Endothelial cell of umbilical vein (primary cell): ENCODE results near the gene CTPS1. TPM values are rescaled to one million over a fixed set of nuclear protein-coding genes. Genes with fewer than 3 reads are reported as not detected.

Source experiments
- BruUV-seq: library from RNA; stranded (reverse); fragments of 400-500 nt; replicated peaks from 2 replicates; lab custom pipeline; 2021; lab: Mats Ljungman, UMichigan
- CTCF ChIA-PET: fragments of 300-600, 350-600 bp; sonication (Branson Sonifier 250); formaldehyde crosslinking; loops from one replicate; lab custom pipeline; 2021; ENCODE audit warnings: antibody characterized with exemption, inconsistent platforms; lab: Charles Lee
- POLR2A ChIA-PET: fragments of 300-600, 350-600 bp; sonication (Branson Sonifier 250); formaldehyde crosslinking; loops from one replicate; lab custom pipeline; 2021; ENCODE audit warnings: antibody characterized with exemption, inconsistent platforms; lab: Charles Lee
- DNase-seq: peaks from one replicate; pipeline ENCODE4 v3.0.0-alpha.2; 2011; ENCODE audit warnings: low read depth, low spot score
- FAIRE-seq: peaks from 2 replicates; lab custom pipeline; 2011; peaks lifted over from hg19 to GRCh38; lab: Jason Lieb, UNC
- H2AFZ ChIP-seq: 2 replicates; pipeline ENCODE4 v1.6.0; 2012; ENCODE audit warnings: low read depth, low read length, control low read depth, inconsistent platforms
- H3K27ac ChIP-seq: 2 replicates; pipeline ENCODE4 v1.5.1; 2011; ENCODE audit warnings: low read depth, mild to moderate bottlenecking, control low read depth, low read length, moderate library complexity; ENCODE audit not compliant: insufficient read depth
- H3K27me3 ChIP-seq, 2 experiments: 2 replicates each; pipeline versions ENCODE4 v1.6.0 to v1.6.1; 2011; ENCODE audit warnings: low read length in 2 of 2, mixed read lengths in 1 of 2; ENCODE audit not compliant: control insufficient read depth in 2 of 2, insufficient read depth in 2 of 2
- H3K36me3 ChIP-seq, 2 experiments: 2 replicates in 1 of 2; 3 replicates in 1 of 2; pipeline ENCODE4 v1.5.1; 2011; ENCODE audit warnings: low read length in 2 of 2, mild to moderate bottlenecking in 1 of 2, moderate library complexity in 1 of 2; ENCODE audit not compliant: control insufficient read depth in 2 of 2, insufficient read depth in 2 of 2; ENCODE audit errors: extremely low read depth in 1 of 2
- H3K4me1 ChIP-seq: 3 replicates; pipeline ENCODE4 v1.5.1; 2011; ENCODE audit warnings: mild to moderate bottlenecking, low read length; ENCODE audit not compliant: control insufficient read depth, insufficient read depth; ENCODE audit errors: extremely low read depth
- H3K4me2 ChIP-seq: 2 replicates; pipeline ENCODE4 v1.6.1; 2011; ENCODE audit warnings: low read length, control low read depth, mixed read lengths; ENCODE audit not compliant: insufficient read depth
- H3K4me3 ChIP-seq, 3 experiments: fragments of 200-600 bp in 1 of 3; sonication (generic), shearing (Covaris generic) in 1 of 3; replicated peaks in 1 of 3; 2 replicates each; pipeline ENCODE4 v1.5.1; 2011 to 2016; ENCODE audit warnings: control low read depth in 3 of 3, low read length in 3 of 3, mild to moderate bottlenecking in 2 of 3, inconsistent platforms in 1 of 3, low read depth in 1 of 3, moderate library complexity in 1 of 3; ENCODE audit not compliant: insufficient read depth in 1 of 3
- H3K79me2 ChIP-seq: 2 replicates; pipeline ENCODE4 v1.6.0; 2012; ENCODE audit warnings: low read length, inconsistent platforms; ENCODE audit not compliant: control insufficient read depth, insufficient read depth
- H3K9ac ChIP-seq: replicated peaks from 2 replicates; pipeline ENCODE3; 2011; ENCODE audit warnings: low read length, control low read depth; ENCODE audit not compliant: insufficient read depth; ENCODE audit errors: extremely low read depth
- H3K9me1 ChIP-seq: replicated peaks from 3 replicates; pipeline ENCODE4 v1.6.0; 2011; ENCODE audit warnings: mild to moderate bottlenecking, low read length; ENCODE audit not compliant: control insufficient read depth, insufficient read depth; ENCODE audit errors: extremely low read depth
- H3K9me3 ChIP-seq: replicated peaks from 2 replicates; pipeline ENCODE4 v1.5.1; 2012; ENCODE audit warnings: low read length, inconsistent platforms; ENCODE audit not compliant: control insufficient read depth, insufficient read depth
- H4K20me1 ChIP-seq: replicated peaks from 2 replicates; pipeline ENCODE3; 2011; ENCODE audit warnings: mild to moderate bottlenecking, low read length; ENCODE audit not compliant: control insufficient read depth, insufficient read depth; ENCODE audit errors: extremely low read depth
- CTCF ChIP-seq, 2 donors: IDR thresholded peaks; 1 replicate in 1 of 2; 2 replicates in 1 of 2; pipeline ENCODE4 v1.5.1; 2011; ENCODE audit warnings: low read length in 2 of 2, mild to moderate bottlenecking in 2 of 2, moderate library complexity in 2 of 2, control low read depth in 1 of 2, inconsistent platforms in 1 of 2, low read depth in 1 of 2; ENCODE audit not compliant: insufficient read depth in 1 of 2; ENCODE audit errors: extremely low read depth in 1 of 2
- JUN ChIP-seq: IDR thresholded peaks from 2 replicates; pipeline ENCODE4 v1.6.1; 2011; ENCODE audit warnings: borderline replicate concordance, low read depth; ENCODE audit not compliant: insufficient read length, insufficient read depth
- MAX ChIP-seq: IDR thresholded peaks from 2 replicates; pipeline ENCODE4 v1.6.1; 2011; ENCODE audit not compliant: insufficient read depth, insufficient read length
- POLR2AphosphoS5 ChIP-seq: IDR thresholded peaks from 2 replicates; pipeline ENCODE4 v1.6.1; 2012; ENCODE audit warnings: low read depth, mild to moderate bottlenecking, control low read depth, low read length, moderate library complexity; ENCODE audit not compliant: insufficient read depth
- dilution Hi-C: fragments of 300-500 bp; cut with MboI; formaldehyde crosslinking; loops from one replicate; pipeline ENCODE4 v1.15.0; 2019; ENCODE audit warnings: low sequenced_read_pairs; ENCODE audit not compliant: extremely low pct_ligation_motif_present
- intact Hi-C: fragments of 100-400 bp; cut with micrococcal nuclease; formaldehyde crosslinking; loops from one replicate; pipeline ENCODE4 v1.10.0; 2022
- polyA plus RNA-seq, 4 experiments: library from polyadenylated mRNA; depleted of rRNA in 3 of 4; stranded (reverse) in 3 of 4; unstranded in 1 of 4; fragments of >200 nt; gene quantifications; 2 replicates each; pipeline versions ENCODE4 v1.2.1 to v1.2.3, GENCODE V29; 2011 to 2012; ENCODE audit warnings: missing spikeins in 1 of 4
- total RNA-seq: library from RNA; stranded (reverse); gene quantifications from 2 replicates; pipeline ENCODE4 v1.2.3, GENCODE V29; 2021

Gene CTPS1
- total and polyA plus RNA-seq, 2 donors (not counting 3 experiments of a cell fraction or from before 2014, with no cell fraction given), result 24.9 to 65.8 TPM

GRCh38 chr1:41018018-41018410 is 38.5 kb downstream of the CTPS1 start:
- DNase-seq (no peak), FAIRE-seq (no peak)
- peaks cover 33% of the 10 kb centered on the region for H3K4me1 ChIP-seq
- peaks cover 0 to 14% of the 10 kb centered on the region in 2 experiments for H3K36me3 ChIP-seq
- no peak overlapping the region for H3K9ac ChIP-seq
- no peaks in the 10 kb centered on the region for H4K20me1 ChIP-seq
- H3K9me3 ChIP-seq, result no peaks in the 10 kb centered on the region
- BruUV-seq, result no TSS peak
- no peaks in the 10 kb centered on the region for H3K27me3 ChIP-seq
- no peak overlapping the region for H3K27ac ChIP-seq
- ChIA-PET CTCF (no interaction called here), POLR2A (no interaction called here)
- H2AFZ ChIP-seq, result no peak overlapping the region
- intact Hi-C loops (no loop called here), dilution Hi-C loops (no loop called here)
- no peak overlapping the region for H3K4me2 ChIP-seq
- TF ChIP-seq JUN (no peak), CTCF (IDR thresholded peaks at IDR 0.05; ENCODE audit: extremely low read depth in 1 of 2, insufficient read depth in 1 of 2, low read depth in 1 of 2, low read length in 2 of 2) (no peak)
- no peaks in the 10 kb centered on the region for H3K79me2 ChIP-seq
- no peaks in the 10 kb centered on the region for H3K9me1 ChIP-seq
- no peak overlapping the region for H3K4me3 ChIP-seq

DNA sequence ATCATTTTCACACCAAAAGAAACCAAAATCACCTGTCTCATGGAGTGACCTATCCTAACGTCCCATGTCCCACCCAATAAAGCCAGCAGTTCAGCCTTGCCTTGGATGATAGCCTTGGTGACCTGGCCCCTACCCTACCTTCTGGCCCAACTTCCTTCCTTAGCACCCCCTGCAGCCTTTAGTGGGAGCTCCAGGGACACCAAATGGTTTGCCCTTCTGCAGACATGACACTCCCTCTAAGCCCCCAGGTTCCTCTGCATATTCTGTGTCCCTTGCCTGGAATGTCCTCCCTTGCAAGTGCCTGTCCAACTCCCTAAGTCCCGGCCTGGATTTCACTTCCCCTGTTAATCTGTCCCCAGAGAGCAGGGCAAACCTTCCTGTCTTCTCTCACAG is 39.9 kb downstream of the CTPS1 start:
- Histone ChIP-seq H3K4me1 (peaks cover 24% of the 10 kb centered on the region), H3K27me3 (no peaks in the 10 kb centered on the region), H3K9ac (no peak overlapping the region), H2AFZ (no peak overlapping the region), H3K79me2 (no peaks in the 10 kb centered on the region), H3K9me3 (no peaks in the 10 kb centered on the region), H3K9me1 (no peaks in the 10 kb centered on the region), H3K4me3 (no peak overlapping the region), H3K36me3 (peaks cover 0 to 14% of the 10 kb centered on the region in 2 experiments), H3K27ac (no peak overlapping the region), H3K4me2 (no peak overlapping the region), H4K20me1 (no peaks in the 10 kb centered on the region)
- no TSS peak for BruUV-seq
- dilution Hi-C loops (no loop called here), intact Hi-C loops (no loop called here)
- TF ChIP-seq MAX (no peak), POLR2AphosphoS5 (peak; percentile 31)
- ChIA-PET POLR2A (no interaction called here), CTCF (interaction anchor here (4.4 kb wide), 1 partner anchor 16 kb away, joined by 19 read pairs; no protein-coding TSS in a partner anchor)
- FAIRE-seq, result no peak
- no peak for DNase-seq
